Lower lobe of right lung (tissue), 2 donors: ENCODE measurements around the gene TSPEAR. TPM values are rescaled to one million over a fixed set of nuclear protein-coding genes. Genes with fewer than 3 reads are reported as not detected.

Source experiments
- ATAC-seq, 2 donors: fragments of 200-7000 bp; cut with Tn5 transposase; one replicate each; pipeline ENCODE4 v1.9.1; 2020 to 2022; ENCODE audit warnings: mild to moderate bottlenecking in 2 of 2, moderate library complexity in 2 of 2
- DNase-seq: peaks from one replicate; pipeline ENCODE4 v3.0.0-alpha.2; 2020
- H3K27ac ChIP-seq: fragments of 200-600 bp; one replicate; pipeline ENCODE4 v1.8.0; 2022
- H3K27me3 ChIP-seq: fragments of 200-600 bp; one replicate; pipeline ENCODE4 v1.8.0; 2022; ENCODE audit warnings: low read depth
- H3K36me3 ChIP-seq: fragments of 200-600 bp; one replicate; pipeline ENCODE4 v1.8.0; 2022; ENCODE audit warnings: mild to moderate bottlenecking
- H3K4me1 ChIP-seq: fragments of 200-600 bp; one replicate; pipeline ENCODE4 v1.8.0; 2022
- H3K4me3 ChIP-seq: fragments of 200-600 bp; one replicate; pipeline ENCODE4 v1.8.0; 2022; ENCODE audit warnings: mild to moderate bottlenecking
- H3K9me3 ChIP-seq: fragments of 200-600 bp; one replicate; pipeline ENCODE4 v1.8.0; 2022
- intact Hi-C: fragments of 100-400 bp; cut with DNase I; formaldehyde crosslinking; loops from one replicate; pipeline ENCODE4 v1.11.0; 2022
- total RNA-seq: library from RNA; stranded (reverse); fragmentation: NEBNext Ultra II Directional; extraction: Animal tissue kit (Norgen Biotek cat#: 25700); gene quantifications from one replicate; pipeline ENCODE4 v1.2.1, GENCODE V29; 2021
- TF ChIP-seq, protein P1 (sequence below): fragments of 200-600 bp; IDR thresholded peaks from one replicate; pipeline ENCODE4 v1.8.0; 2022; ENCODE audit warnings: antibody characterized with exemption, mild to moderate bottlenecking
- donor health status: DM: no; HTN: yes; CAD: no; lungs with severe emphysema.

Gene TSPEAR
- total RNA-seq, 1 donor from 2014 or later: 0.27 TPM

DNA sequence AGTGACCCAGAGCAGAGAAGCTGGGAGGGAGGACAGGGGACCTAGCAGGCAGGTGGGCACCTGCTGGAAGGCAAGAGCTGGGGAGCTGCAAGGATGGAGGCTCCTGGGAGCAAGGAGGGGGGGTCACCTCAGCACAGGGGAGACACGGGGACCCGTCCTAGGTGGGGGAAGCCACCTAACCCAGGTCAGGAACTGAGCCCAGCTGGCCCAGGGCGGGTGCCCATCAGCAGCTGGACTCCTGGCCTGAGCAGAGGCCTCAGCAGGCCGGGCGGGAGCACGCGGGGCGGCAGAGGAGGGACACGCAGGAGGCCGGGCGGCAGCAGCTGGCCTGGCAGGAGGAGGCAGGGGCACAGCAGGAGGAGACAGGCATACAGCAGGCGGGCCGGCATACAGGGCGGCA, 172.3 kb downstream of the TSPEAR start:
- H3K4me3 ChIP-seq: no peak overlapping the region
- H3K36me3 ChIP-seq: no peaks in the 10 kb centered on the region
- TF ChIP-seq, protein P1, sequence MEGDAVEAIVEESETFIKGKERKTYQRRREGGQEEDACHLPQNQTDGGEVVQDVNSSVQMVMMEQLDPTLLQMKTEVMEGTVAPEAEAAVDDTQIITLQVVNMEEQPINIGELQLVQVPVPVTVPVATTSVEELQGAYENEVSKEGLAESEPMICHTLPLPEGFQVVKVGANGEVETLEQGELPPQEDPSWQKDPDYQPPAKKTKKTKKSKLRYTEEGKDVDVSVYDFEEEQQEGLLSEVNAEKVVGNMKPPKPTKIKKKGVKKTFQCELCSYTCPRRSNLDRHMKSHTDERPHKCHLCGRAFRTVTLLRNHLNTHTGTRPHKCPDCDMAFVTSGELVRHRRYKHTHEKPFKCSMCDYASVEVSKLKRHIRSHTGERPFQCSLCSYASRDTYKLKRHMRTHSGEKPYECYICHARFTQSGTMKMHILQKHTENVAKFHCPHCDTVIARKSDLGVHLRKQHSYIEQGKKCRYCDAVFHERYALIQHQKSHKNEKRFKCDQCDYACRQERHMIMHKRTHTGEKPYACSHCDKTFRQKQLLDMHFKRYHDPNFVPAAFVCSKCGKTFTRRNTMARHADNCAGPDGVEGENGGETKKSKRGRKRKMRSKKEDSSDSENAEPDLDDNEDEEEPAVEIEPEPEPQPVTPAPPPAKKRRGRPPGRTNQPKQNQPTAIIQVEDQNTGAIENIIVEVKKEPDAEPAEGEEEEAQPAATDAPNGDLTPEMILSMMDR: no peak
- DNase-seq (no peak), ATAC-seq (no peak)
- H3K4me1 ChIP-seq: no peaks in the 10 kb centered on the region
- H3K27ac ChIP-seq: no peak overlapping the region
- intact Hi-C loops: no loop called here
- peaks cover 8% of the 10 kb centered on the region for H3K27me3 ChIP-seq
- H3K9me3 ChIP-seq: peaks cover 4% of the 10 kb centered on the region

DNA sequence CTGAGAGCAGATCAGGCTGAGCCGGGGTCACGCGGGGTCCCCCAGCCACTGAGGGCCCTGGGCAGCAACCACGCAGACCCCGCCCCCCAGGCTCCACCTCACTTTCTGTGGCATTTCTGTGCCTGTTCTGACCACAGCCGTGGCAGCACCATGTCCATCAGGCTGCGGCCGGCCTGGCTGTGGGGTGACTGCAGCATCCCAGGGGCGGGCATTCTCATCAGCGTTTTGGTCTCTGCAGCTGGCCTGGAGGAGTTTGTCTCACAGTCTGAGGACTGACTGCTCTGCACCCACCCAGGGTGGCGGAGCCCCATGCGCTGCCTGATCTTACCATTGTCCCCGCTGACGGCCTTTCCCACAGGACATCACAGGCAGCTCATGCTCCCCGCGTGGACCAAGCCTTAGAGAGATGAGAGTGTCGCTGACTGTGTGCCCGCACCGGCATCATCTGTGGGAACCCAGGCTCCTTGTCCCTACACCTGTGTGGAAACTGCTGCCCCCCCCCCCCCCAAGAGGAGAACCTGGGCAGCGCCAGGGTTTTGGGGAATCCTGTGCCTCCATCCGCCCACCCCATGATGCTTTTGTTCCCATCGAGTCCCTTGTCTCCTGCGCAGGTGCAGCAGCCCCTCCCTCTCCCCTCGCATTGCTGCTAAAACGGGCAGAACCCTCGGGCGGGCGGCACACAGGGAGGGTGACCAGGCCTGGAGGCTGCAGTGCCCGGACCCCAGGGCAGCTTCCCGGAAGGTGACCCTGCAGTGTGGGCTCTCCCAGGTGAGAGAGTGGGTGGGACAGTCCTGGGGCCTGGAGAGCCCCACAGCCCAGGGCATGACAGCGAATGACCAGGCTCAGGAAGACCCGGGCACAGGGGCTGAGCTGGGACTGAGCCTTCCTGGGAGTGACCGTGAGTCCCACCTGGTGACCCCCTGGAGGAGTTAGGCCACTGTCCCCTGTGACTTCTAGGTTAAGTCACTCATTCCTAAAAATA, 173.2 kb downstream of the TSPEAR start:
- Histone ChIP-seq H3K9me3 (peaks cover 4% of the 10 kb centered on the region), H3K4me3 (no peak overlapping the region), H3K27me3 (peaks cover 8% of the 10 kb centered on the region), H3K4me1 (no peaks in the 10 kb centered on the region), H3K36me3 (no peaks in the 10 kb centered on the region), H3K27ac (no peak overlapping the region)
- intact Hi-C loops: no loop called here
- ATAC-seq: peak in 1 of 2 donors; percentile 23
- peak; percentile 40 for DNase-seq
- TF ChIP-seq, protein P1: no peak

DNA sequence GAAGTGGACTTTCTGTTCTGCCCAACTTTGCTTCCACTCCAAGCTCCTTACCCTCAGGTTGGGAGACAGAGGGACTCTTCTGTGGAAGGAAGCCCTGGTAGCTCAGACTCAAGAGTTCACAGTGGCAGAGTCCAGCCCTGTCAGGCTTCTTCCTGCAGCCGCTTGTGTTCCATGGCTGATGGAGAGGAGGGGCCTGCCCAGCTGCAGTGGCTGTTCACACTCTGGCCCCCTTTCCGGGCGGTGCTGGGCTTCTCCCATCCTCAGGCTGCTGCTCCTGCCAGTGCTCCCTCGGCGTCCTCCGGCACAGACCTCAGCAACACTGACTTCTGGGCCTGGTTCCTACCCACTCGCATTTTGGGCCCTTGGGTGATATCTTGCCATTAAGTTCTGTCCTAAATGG, 175.4 kb downstream of the TSPEAR start:
- H3K27me3 ChIP-seq: peaks cover 8% of the 10 kb centered on the region
- no peak overlapping the region for H3K27ac ChIP-seq
- no peaks in the 10 kb centered on the region for H3K9me3 ChIP-seq
- ATAC-seq: no peak
- DNase-seq: no peak
- H3K4me3 ChIP-seq: no peak overlapping the region
- H3K4me1 ChIP-seq: no peaks in the 10 kb centered on the region
- H3K36me3 ChIP-seq: no peaks in the 10 kb centered on the region
- TF ChIP-seq, protein P1: no peak
- intact Hi-C loops: no loop called here

DNA sequence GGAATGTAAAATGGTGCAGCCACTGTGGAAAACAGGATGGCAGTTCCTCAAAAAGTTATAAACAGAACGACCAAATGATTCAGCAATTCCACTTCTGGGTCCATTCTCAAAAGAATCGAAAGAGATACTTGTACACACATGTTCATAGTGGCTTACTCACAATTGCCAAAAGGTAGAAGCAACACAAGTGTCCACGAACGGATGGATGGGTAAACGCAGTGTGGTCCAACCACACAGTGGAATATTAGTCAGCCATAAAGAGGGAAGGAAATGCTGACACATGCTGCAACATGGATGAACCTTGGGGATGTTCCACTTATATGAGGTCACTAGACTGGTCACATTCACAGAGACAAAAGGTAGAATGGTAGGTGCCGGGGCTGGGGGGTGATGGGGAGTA, 176.7 kb downstream of the TSPEAR start:
- no peak for DNase-seq
- no peaks in the 10 kb centered on the region for H3K4me1 ChIP-seq
- H3K27ac ChIP-seq: no peak overlapping the region
- H3K27me3 ChIP-seq: peaks cover 5% of the 10 kb centered on the region
- no peaks in the 10 kb centered on the region for H3K36me3 ChIP-seq
- TF ChIP-seq, protein P1: no peak
- no peak for ATAC-seq
- intact Hi-C loops: no loop called here
- H3K4me3 ChIP-seq: no peak overlapping the region
- no peaks in the 10 kb centered on the region for H3K9me3 ChIP-seq

DNA sequence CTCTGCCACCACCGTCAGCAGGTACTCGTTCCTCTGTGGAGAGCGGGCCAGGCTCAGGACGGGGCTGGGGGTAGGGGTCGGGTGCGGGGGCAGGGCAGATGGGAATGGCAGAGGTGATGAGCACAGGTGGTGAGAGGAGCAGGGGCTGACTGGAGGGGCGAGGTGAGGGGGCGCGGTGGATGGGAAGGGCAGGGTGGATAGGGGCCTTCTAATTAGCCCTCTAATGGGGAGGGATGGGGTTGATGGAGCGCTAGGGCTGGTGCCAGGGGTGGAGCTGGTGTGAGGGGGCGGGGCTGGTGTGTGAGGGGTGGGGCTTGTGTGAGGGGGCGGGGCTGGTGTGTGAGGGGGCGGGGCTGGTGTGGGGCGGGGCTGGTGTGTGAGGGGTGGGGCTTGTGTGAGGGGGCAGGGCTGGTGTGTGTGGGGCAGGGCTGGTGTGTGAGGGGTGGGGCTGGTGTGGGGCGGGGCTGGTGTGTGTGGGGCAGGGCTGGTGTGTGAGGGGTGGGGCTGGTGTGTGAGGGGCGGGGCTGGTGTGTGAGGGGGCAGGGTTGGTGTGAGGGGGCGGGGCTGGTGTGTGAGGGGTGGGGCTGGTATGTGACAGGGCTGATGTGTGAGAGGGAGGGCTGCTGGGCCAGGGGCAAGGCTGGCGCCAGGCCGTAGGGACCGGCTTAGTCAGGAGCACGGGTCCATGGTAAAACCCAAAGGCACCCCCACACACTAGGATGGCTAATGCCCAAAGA, 177.3 kb downstream of the TSPEAR start:
- intact Hi-C loops: no loop called here
- Histone ChIP-seq H3K9me3 (no peaks in the 10 kb centered on the region), H3K4me3 (no peak overlapping the region), H3K4me1 (no peaks in the 10 kb centered on the region), H3K27me3 (peaks cover 5% of the 10 kb centered on the region), H3K36me3 (no peaks in the 10 kb centered on the region), H3K27ac (no peak overlapping the region)
- DNase-seq (no peak), ATAC-seq (no peak)
- TF ChIP-seq, protein P1: no peak
